ENCODE data around the gene SECISBP2.
"Not testable (repeated sequence)": the region's sequence is repeated elsewhere in the genome, so short reads cannot be mapped to it uniquely, and the experiment has no call there.

Gene SECISBP2

GRCh38 chr9:89310475-89311345 is 7.6 kb upstream of the SECISBP2 start, which contains the start of gene CKS2:
CKS2 (plus strand) TSS chr9:89311195; CDS start chr9:89311293, 98 bp downstream.
- DNase-seq, result peak; percentile 96 to 99 (median 99)

DNA sequence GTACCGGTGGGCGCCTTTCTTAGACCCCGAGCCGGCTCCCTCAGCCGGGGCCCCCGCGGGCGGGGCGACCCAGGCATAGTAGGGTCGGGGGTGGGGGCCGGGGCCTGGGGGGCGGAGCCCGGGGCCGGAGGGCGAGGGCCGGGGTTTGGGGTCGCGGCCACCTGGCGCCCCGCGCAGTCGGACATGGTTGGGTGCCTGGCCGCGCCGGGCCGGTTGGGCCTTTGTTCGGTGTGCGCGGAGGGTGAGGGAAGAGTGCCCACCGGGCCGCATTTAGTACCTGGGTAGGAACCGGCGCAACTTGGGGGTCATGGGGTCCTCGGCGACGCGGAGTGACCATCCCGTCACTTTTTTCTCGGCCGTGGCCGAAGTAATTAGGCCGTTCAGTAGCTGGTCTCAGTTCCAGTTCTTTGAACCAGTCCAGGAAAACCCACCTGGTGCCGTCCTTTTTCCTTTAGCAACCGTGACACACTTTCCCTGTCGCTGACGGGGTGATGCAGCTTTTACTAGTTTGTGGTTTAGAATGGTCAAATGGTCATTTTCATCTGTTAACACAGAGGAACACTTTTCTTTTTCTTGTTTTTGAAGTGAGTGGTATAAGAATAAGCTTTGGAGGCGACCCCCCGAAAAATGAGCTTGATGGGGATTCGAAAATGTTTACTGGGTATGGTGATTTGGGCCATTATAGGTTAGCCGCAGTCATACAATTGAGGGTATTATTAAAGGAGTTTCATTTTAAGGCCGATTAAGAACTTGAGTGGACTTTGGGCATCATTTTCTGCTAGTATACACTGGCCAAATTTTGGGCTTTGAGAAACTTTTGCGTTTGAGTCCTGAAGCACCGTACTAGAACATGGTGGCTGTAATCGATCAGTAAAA is 6.7 kb upstream of the SECISBP2 start:
- DNase-seq, result peak in 1 of 4 experiments; percentile 37

- no peak for DNase-seq
Measured at GRCh38 chr9:89312222-89312571, 6.1 kb upstream of the SECISBP2 start.

GRCh38 chr9:89313842-89314241 is 4.5 kb upstream of the SECISBP2 start:
- DNase-seq, result no peak

DNA sequence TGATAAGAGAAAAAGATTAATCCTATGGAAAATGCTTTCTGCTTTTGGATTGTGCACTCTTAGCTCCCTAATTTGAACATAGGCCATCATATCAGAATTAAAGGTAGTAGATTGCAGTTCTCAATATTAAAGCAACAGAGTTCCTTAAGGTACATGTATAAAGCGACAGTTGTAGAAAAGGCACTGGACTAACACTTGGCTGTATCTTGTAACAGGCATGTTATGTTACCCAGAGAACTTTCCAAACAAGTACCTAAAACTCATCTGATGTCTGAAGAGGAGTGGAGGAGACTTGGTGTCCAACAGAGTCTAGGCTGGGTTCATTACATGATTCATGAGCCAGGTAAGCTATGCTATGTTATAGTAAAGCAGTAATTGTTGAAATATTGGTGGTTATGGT is 3.3 kb upstream of the SECISBP2 start:
- DNase-seq, result no peak

DNA sequence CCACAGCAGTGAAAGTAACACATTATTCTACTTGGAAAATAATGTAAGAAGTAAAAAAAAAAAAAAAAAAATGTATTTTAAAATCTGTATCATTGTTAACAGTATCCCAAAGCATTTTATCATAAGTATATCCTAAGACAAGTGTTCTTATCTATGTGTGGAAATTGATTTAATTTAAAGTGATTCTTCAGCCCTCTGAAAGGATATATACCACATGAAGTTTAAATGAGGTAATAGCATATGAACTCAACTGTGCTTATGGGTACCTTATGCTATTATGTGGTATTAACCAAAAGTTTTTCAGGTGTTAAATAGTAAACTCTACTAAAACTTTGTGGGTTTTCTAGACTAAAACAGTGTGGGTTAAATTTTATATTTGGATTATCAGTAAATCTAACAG is 2.8 kb upstream of the SECISBP2 start:
- no peak for DNase-seq

- DNase-seq, result no peak
Measured at GRCh38 chr9:89317282-89317681, 1.0 kb upstream of the SECISBP2 start.

DNA sequence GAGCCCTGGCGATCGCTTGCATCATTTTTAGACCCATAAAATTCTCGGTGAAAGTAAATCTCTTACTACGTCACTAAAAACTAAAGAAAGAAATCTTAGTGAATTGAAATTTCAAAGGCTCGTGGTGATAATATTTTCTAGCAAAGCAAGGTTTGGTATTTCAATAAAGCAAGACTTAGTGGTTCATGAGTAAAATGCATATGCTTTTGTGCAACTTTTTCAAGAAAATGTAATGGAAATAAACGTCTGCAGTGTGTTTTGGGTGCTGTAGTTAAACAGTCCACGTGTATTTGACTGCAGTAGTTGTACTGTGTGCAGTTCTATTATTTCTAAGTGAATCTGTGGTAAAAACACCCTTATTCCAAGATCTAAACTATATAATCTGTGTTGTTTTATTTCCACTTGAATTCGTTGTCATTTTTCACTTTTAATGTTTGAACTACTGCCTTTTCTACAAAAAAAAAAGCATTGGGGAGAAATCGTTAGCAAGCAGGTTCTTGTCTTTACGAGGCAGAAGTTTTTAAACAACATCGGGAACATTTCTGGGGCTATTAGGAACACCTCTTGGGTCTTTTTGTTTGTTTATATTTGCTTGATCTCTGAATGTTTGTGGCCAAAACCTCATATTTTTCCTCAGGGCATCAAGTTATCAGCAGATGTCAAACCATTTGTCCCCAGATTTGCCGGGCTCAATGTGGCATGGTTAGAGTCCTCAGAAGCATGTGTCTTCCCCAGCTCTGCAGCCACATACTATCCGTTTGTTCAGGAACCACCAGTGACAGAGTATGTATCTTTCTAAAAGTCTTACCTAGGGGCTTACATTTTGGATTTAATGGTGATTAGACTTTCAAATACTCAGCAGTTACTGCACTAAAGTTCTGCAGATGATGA is 960 bp downstream of the SECISBP2 start:
- DNase-seq, result no peak

DNA sequence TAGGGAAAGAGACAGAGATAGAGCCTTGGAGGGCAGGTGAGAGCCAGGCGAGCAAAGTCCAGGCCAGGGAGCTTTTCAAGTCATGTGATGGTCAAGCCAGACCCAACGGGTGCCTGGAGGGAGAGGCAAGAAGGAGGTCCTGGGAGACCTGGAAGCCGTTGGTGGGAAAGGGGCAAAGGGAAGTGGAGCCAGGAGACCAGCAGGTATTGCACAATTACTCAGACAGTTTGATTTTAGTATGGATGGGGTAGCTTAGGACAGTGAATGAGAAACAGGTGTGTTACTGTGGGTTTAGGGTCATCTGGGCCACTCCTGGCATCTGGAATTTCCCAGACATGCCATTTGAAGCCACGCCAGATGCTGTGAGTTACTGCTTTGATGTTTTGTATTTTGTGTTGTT is 5.1 kb downstream of the SECISBP2 start:
- no peak for DNase-seq

DNA sequence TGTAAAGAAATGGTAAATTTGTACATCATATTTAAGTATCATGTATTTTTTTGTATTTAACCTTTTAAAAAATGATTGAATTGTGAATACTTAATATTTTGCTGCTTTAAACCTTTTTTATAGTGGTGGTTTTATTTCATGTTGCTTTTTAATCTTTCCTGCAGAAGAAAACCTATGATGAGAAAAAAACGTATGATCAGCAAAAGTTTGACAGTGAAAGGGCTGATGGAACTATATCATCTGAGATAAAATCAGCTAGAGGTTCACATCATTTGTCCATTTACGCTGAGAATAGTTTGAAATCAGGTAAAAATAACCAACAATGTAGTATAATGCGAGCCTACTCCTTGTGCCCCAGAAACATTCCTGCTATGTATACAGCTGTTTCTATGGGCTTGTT is 7.4 kb downstream of the SECISBP2 start:
- no peak for DNase-seq

DNA sequence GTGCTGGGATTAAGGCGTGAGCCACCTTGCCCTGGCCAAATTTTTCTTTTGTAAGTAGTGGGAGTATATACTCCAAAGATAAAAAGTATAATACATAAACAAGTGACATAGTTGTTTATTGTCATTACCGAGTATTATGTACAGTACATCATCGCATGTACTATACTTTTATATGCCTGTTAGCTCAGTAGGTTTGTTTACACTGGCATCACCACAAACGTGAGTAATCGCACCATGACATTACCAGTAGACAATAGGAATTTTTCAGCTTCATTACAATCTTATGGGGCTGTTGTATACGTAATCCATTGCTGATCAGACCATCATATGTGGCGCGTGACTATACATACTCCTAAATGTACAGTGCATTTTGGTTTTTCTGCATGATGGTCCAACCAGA is 9.8 kb downstream of the SECISBP2 start:
- no peak for DNase-seq

DNA sequence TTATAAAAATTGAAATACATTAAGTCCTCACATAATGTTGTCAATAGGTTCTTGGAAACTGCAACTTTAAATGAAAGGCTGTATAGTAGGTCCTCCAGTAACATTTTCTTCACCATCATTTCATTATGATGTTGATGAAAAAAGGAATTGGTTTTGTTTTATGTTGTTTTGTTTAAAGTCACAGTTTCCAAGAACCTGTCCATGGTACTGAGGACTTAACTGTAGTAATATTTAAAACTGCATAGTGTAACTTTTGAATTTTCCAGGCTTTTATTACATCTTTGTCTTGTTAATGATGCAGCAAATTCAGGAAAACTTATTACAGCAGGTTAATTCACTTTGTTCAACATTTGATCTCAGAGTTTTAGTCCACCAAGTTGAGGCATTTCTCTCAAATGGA is 11.6 kb downstream of the SECISBP2 start:
- no peak for DNase-seq

DNA sequence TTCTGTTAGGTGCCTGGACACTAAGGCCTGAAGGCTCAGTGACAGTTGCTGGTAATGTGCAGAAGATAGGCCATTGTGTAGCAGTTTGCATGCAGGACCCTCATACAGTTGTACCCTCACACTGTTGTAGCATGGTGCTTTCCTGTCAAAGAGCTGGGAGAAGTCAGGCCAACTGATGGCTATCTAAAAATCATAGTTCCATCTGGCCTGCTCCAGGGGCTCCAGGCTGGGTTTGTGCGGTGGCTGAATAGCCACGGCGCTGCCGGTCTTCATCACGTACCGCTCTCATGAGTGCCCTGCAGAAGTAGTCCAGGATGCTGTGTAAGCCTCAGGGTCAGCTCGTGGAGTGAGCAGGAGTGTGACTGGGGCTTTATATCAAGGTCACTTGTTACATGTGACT is 12.2 kb downstream of the SECISBP2 start:
- no peak for DNase-seq

DNA sequence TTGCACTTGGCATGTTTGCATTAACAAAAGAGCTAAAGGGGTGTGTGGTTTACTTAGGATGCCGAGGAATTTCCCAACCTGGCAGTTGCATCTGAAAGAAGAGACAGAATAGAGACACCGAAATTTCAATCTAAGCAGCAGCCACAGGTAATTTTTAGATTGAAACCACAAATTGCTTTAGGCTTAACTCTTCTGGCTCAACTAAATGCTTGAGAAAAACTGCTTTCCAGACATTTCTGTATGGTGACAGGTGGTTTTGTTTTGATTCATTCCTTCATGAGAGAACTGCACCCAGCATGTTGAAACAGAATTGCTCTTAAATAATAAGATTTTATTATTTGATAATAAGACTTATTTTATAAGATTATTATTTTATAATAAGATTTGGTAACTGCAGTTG is 21.5 kb downstream of the SECISBP2 start:
- no peak for DNase-seq

- DNase-seq, result no peak
Measured at GRCh38 chr9:89340332-89340731, 22.0 kb downstream of the SECISBP2 start.

GRCh38 chr9:89342213-89342612 is 23.9 kb downstream of the SECISBP2 start:
- DNase-seq, result no peak

GRCh38 chr9:89342948-89343347 is 24.6 kb downstream of the SECISBP2 start:
- DNase-seq, result no peak

- DNase-seq, result not testable (repeated sequence)
Measured at GRCh38 chr9:89343812-89344211, 25.5 kb downstream of the SECISBP2 start.

GRCh38 chr9:89345476-89345875 is 27.2 kb downstream of the SECISBP2 start:
- no peak for DNase-seq

GRCh38 chr9:89346696-89347095 is 28.4 kb downstream of the SECISBP2 start:
- no peak for DNase-seq

DNA sequence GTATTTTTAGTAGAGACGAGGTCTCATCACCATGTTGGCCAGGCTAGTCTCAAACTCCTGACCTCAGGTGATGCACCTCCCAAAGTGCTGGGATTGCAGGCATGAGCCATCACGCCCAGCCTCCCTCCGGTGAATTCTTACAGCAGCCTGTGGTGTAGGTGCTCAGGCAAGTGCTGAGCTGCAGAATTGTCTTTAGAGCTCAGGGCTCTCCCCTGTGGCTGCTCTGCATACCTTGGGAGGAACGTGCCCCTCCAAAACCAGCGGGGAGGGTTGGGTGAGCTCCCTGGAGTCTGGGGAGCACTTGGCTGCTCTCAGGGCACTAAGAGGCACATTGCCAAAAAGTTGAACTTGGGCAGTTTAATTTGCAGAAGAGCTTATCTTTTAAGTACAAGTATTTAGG is 29.4 kb downstream of the SECISBP2 start:
- DNase-seq, result no peak

- no peak for DNase-seq
Measured at GRCh38 chr9:89349607-89350006, 31.3 kb downstream of the SECISBP2 start.

GRCh38 chr9:89350988-89351557 is 32.8 kb downstream of the SECISBP2 start:
- no peak for DNase-seq

Measured in activated CD4-positive, CD25-positive, alpha-beta regulatory T cell (primary cell).